ENCODE data around the gene RADIL. TPM values are rescaled to one million over a fixed set of nuclear protein-coding genes. Genes with fewer than 3 reads are reported as not detected.
A peak's percentile ranks its signal among the peaks of the same experiment; 100 is the strongest.

The RADIL gene
- total and polyA plus RNA-seq, 9 of the 15 experiments (the other 6 are each of a cell fraction or from before 2014, with no cell fraction given), result 0.06 to 8.1 (median 1.9) TPM; not detected in 1

- no peak for ATAC-seq
- Histone ChIP-seq H2AFZ (ENCODE audit: low read depth, low read length) (no peak overlapping the region), H3K27me3 (ENCODE audit: control insufficient read depth in 2 of 2, insufficient read depth in 2 of 2, low read length in 2 of 2) (no peaks in the 10 kb centered on the region), H3K36me3 (ENCODE audit: control insufficient read depth, insufficient read depth, low read length) (peaks cover 17% of the 10 kb centered on the region; the same call in 1 of the 3 replicates), H3K4me2 (ENCODE audit: insufficient read depth, low read length) (no peak overlapping the region), H3K27ac (ENCODE audit: extremely low read depth, low read depth, low read length) (no peak overlapping the region), H3K9me3 (replicated peaks; ENCODE audit: control insufficient read depth, insufficient read depth, low read depth, low read length) (no peaks in the 10 kb centered on the region; the same call in 1 of the 2 replicates), H3K4me1 (replicated peaks in 1 of 2; ENCODE audit: control insufficient read depth in 2 of 2, insufficient read depth in 2 of 2, low read length in 2 of 2) (peaks cover 9 to 18% of the 10 kb centered on the region in 2 experiments), H3K4me3 (no peak overlapping the region), H3K9me1 (ENCODE audit: control insufficient read depth, insufficient read depth, low read length) (no peaks in the 10 kb centered on the region), H3K9ac (ENCODE audit: insufficient read depth in 1 of 2, low read depth in 2 of 2, low read length in 2 of 2) (peak overlapping the region in 1 of 2 experiments; percentile 58; a peak in 1 of 4 replicates), H4K20me1 (replicated peaks; ENCODE audit: control insufficient read depth, insufficient read depth, low read length) (no peaks in the 10 kb centered on the region), H3K79me2 (ENCODE audit: control insufficient read depth, insufficient read depth, low read length) (peaks cover 4% of the 10 kb centered on the region; the same call in 2 of the 3 replicates)
- TF ChIP-seq ZNF384 (IDR thresholded peaks at IDR 0.05; ENCODE audit: low read depth, low read length) (no peak), SMAD1 (IDR thresholded peaks at IDR 0.05; ENCODE audit: low read depth, low read length, partially characterized antibody) (no peak), ZNF780A (CRISPR knock-in tag; IDR thresholded peaks at IDR 0.05) (no peak), HNRNPK (IDR thresholded peaks at IDR 0.05; ENCODE audit: low read depth, low read length, poor library complexity, severe bottlenecking) (no peak), MXI1 (IDR thresholded peaks at IDR 0.05; ENCODE audit: low read depth, low read length) (no peak), TFAP4 (CRISPR knock-in tag; IDR thresholded peaks at IDR 0.05; ENCODE audit: borderline replicate concordance) (no peak), PHF20 (IDR thresholded peaks at IDR 0.05; ENCODE audit: partially characterized antibody) (no peak), CTBP1 (IDR thresholded peaks at IDR 0.05; ENCODE audit: borderline replicate concordance) (no peak), SETDB1 (IDR thresholded peaks at IDR 0.05; ENCODE audit: low read length) (no peak), CXXC5 (CRISPR knock-in tag; IDR thresholded peaks at IDR 0.05) (no peak), SP2 (IDR thresholded peaks at IDR 0.05; ENCODE audit: extremely low read depth, low read depth, low read length, poor library complexity, severe bottlenecking) (no peak)
- ChIA-PET POLR2A (no interaction called here), CTCF (ENCODE audit: low intra/inter-chr PET ratio) (no interaction called here)
- WGBS (ENCODE audit: insufficient coverage, low coverage, missing lambda C conversion rate), result 71% methylated on average over 26 of the region's 27 CpGs
- FAIRE-seq, result no peak
- DNase-seq (ENCODE audit: extremely low read depth in 1 of 4, low spot score in 3 of 4), result no peak
- intact Hi-C loops (cut with micrococcal nuclease) (loop anchor here (10.0 kb wide), 2 partner anchors 85 to 265 kb away; no protein-coding TSS in a partner anchor), in situ Hi-C loops (cut with MboI) (no loop called here)
- no TSS peak for BruUV-seq (replicated peaks)
Measured at GRCh38 chr7:4879396-4880081, 4.0 kb downstream of the RADIL start.
